Skin of body (tissue), 2 donors: ENCODE measurements around the gene GFPT2. TPM values are rescaled to one million over a fixed set of nuclear protein-coding genes. Genes with fewer than 3 reads are reported as not detected.

ENCODE experiments used
- DNase-seq: peaks from one replicate; lab custom pipeline; 2025; lab: John Stamatoyannopoulos, UW
- total RNA-seq: library from RNA; depleted of rRNA; stranded (reverse); fragments of >200 nt; gene quantifications from one replicate; pipeline ENCODE4 v1.2.3, GENCODE V29; 2014

GFPT2 gene
- total RNA-seq, 1 donor from 2014 or later: 7.5 TPM

DNA sequence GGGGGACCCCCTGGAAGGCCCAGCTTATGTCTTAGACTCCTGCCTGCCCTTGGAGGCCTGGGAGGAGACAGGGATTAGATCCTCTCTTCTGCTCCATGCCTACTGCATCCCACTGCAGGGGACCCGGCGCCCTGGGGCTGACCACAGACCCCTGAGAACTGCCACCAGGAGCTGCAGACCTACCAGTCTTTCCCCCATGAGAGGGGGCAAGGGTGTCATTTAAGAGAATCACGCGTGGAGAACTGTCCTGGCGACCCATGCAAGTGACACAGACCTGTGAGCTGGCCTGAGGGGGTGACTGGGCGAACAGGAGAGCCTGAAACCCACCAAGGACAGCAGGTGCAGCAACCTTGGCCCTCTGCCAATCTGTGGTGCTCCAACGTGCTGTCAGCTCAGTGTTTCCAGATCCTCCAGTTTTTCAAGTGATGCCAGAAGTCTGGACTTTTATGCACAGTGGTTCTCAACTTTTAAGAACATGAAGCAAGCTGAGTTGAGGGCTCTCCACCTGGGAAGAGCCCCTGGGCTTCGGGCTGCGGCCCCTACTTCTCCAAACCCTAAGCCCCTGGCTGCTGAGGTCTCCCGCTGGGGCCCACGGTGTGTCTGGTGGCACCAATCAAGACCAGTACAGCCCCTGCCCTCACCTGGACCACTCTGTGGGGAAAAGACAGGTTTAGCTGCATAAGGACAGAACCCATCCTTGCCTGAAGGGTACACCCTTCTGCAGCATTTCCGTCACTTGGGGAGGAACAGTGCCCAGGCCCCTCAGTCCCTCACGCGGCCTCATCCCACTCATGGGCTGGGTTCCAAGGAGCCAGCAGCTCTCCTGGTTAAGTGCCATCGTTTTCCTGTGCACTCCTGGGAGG is 18.2 kb downstream of the GFPT2 start:
- DNase-seq: no peak

DNA sequence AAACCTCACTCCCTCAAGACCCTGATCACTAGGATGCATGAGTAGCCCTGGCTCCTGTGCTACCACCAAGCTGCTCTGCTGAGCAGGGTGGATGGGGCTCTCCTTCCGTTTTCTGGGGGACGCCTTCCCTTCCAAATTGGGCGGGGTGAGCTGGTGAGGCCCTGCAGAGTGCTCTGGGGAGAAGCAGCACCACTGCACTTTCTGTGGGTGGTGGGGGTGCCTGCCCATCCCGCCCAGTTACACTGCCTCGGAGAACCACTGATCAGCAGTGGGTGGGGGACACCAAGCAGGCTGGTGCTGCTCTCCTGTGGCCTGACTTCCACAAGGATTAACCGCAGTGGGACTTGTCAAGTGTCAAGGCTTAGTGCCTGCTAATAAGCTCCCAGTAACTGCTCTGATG is 19.0 kb downstream of the GFPT2 start:
- DNase-seq: no peak

DNA sequence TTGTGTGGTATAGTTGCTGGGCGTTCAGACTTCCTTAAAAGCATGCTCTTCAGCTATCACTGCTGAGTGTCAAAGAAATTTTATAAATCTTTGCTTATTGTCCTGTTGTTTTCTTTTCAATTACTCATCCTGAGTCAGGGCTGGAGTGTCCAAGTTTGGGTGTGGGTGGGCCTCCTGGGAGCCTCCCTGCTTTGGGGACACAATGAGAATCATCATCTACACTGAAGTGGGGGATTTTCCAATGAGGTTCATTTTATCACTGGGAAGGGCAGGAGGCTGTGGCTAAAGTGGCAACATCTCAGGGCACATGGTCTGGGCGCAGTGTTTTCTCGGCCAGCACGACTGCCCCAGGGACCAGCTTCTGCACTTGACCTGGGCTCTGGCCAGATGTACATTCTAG is 19.5 kb downstream of the GFPT2 start:
- DNase-seq: no peak

DNA sequence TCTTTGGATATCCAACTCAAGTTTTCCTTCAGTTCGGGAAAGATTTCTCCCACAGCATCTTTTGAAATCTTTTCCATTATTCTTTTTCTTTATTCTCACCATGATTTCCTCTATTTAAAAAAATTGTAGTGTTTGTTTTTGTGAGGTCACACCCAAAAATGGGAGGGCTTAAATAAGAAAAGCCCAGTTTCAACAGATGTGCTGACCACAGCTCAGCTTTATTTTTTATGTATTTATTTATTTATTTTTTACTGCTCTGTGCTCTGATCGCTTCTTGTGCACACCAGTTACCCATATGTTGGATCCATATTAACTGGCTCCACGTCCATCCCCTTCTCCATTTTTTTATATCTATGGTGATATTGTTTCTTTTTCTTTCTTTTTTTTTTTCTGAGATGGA is 20.3 kb downstream of the GFPT2 start:
- DNase-seq: no peak

DNA sequence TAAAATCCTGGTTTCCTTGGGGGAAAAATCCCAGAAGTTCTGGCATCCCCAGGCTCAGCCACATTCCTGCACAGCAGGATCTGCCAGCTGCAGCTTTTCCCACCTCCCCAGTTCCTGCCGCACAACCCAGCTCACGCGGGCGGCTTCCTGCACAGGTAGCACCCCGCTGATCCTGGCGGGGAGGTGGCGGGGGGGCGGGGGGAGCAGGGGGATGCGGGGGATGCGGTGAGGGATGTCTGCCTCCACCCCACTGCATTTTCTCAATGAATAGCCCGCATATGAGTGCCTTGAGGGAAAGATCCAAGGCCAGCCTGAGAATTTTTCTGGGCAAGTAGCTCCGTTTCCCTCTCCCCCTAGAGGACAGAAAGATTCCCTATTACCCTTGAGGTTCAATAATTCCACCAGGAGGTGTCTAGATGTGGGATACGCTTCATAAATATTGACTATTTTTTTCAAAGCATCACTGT is 21.1 kb downstream of the GFPT2 start:
- no peak for DNase-seq

DNA sequence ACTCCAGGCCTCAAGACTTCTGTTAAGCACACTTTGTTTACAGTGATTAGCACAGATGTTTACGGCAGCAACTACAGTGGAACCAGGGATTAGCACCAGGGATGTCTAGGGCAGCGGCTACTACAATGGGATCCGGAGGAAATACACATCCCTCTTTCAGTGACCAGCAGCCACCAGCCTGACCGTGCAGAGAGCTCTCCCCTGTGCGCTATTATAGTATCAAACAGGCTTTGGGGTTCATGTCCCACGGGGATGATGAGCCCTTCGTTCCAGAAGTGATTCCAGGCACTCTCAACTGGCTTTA is 21.5 kb downstream of the GFPT2 start:
- no peak for DNase-seq

DNA sequence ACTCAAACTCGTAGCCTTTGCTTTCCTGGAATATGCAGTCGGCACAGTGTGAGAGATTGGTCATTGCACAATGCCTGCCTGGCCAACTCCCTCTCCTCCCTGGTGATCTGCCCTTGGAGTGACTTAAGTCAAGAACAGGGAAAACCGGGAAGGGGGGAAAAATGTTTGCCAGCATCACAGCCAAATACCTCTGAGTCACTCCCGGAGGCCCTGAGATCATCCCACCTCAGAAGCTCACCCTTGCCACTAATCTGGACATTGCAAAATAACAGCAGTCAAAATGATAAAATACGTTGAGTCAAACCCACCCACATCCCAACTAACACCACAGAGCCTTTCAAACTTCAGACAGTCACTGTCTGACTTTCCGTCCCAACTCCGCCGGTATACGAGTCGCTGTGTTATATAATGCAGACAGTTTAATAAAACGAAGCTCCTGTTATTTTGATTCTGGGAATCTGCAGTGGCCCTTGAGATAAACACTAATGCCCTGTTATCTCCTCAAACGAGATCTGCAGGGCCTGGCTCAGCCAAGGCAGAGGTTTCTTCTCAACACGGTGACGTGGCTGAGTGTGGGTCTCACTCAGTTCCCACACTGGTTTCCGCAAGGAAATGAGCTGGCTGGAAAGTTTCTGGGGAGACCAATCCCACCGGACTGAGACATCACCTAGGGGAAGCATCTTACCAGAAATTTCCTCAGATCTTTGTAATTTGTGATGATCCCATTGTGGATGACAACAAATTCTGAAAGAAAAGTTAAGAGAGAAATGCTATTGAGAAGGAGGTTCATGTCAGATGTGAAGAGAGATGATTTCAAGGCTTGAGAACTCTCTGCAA is 22.1 kb downstream of the GFPT2 start:
- no peak for DNase-seq

DNA sequence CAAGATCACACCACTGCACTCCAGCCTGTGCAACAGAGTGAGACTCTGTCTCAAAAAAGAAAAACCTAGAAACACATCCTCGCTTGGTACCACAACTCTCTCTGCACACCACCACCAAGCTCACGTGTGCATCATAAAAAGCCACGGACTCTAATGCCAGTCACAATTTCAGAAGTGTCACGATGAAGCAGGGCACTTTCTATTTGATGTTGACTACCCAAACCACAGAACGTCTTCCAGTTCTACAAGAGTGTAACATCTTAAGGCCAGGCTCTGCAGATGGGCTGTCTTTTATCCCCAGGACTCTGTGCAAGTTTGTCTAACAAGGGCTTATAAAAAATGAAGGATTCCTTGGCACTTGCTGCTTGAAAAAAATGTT is 22.9 kb downstream of the GFPT2 start:
- DNase-seq: no peak

DNA sequence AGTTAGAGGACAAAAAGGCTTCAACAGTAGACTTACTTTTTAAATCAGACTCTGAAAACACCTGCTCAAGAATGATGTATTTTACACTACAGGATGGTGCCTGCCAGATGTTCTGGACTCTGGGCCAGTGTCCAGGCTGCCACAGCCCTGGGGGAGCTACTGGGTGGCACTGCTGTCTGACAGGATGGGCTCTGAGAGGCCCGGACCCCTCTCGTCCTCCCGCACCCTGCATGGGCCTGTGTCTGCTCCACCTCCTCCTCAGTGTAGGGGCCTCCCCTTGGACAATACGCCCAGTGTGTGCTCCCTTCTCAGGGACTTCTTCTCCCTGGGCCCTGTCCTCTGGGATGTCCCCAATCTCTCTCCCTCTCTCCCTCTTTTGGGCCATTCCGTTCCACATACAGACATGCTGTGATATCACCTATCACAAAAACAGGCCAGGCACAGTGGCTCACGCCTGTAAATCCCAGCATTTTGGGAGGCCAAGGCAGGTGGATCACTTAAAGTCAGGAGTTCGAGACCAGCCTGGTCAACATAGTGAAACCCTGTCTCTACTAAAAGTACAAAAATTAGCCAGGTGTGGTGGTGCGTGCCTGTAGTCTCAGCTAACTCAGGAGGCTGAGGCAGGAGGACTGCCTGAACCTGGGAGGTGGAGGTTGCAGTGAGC is 23.4 kb downstream of the GFPT2 start:
- DNase-seq: no peak

DNA sequence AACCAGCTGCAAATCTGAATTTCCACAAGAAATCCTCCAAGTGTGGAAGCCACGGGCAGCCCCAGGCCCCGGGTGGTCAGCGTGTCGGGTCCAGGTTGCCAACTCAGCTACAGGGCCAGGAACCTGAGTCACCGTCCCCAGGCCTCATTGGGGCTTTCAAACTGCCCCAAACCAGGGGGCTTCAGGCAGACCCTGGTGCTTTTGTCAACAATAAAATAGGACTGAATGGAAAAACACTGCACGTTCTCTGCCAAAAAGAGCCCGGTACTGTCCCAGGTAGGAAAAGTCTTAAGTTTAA is 24.0 kb downstream of the GFPT2 start:
- DNase-seq: no peak

DNA sequence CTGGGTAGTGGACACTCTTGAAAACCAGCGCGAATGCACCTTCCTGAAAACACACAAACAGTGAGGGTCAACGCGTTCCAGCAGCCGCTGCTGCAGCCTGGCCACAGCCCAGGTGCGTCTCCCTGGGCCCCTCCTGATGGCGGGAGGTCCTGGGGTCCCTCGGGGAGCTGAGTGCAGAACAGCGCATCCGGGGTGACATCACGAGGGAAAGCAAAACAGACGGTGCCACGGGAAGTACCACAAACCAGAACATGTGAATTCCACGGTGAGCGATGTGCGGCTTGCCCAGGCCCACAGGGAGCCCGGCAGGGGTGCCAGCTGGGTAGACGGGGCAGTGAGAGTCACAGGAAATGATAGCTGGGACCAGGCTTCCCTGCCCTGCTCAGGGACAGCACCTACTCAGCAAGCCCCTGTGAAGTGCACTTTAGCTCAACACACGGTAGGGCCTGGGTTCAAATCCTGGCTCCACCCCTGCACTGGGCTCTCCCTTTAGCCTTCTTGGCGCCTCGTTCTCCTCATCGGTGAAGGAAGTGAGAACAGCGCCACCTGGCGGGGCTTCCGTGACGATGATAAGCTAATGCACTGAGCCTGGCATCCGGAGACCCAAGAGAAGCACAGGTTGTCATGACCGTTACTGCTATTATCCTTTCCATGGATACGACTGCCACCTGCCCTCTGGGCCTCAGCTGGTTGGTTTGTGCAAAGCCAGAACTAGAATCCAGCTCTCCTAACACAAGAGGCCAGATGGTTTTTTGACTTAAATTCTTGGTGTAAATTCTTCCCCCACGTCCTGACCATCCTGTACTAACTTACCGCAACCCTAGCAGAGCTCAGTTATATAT is 24.6 kb downstream of the GFPT2 start:
- peak; percentile 15 for DNase-seq

DNA sequence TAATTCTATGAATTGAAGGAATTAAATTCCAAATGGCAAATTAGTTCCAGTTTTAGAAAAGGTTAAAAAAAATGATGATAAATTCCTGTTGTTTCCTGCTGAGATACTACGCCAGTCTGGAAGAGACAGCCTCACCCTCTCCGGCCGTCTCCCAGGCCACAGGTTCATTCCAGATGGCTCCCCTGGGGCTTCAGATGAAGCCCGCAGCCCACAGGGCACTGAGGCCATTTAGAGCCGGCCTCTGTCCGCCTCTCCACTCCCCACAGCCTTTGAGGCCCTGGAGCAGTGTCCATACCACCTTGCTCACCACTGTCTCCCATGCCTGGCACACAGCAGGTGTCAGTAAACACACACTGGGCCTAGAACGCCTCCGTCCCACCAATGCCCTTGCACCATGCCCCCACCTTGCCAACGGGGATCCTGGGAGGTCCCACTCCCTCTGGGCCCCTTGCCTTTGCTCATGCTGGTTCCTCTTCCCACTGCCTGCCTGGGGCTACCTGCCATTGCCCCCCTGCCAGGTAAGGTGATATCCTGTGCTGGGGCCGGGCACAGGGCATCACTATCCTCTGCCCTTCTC is 26.1 kb downstream of the GFPT2 start:
- DNase-seq: no peak

DNA sequence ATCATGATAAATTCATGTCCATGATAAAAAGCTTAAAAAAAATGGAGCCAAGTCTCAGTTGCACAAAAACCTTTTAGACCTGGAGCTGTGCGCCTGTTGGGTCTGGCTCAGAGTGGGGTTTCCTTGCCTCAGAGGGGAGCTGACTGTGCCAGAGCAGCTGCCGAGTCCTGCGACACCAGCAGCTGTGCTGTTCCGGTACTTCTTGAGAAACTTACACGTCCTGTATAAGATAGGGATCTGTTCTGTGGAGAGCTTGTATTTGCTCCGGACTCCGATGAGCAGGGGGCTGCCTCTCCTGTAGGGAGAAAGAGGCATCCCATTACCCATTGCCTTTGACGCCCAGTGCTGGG is 28.6 kb downstream of the GFPT2 start:
- no peak for DNase-seq

DNA sequence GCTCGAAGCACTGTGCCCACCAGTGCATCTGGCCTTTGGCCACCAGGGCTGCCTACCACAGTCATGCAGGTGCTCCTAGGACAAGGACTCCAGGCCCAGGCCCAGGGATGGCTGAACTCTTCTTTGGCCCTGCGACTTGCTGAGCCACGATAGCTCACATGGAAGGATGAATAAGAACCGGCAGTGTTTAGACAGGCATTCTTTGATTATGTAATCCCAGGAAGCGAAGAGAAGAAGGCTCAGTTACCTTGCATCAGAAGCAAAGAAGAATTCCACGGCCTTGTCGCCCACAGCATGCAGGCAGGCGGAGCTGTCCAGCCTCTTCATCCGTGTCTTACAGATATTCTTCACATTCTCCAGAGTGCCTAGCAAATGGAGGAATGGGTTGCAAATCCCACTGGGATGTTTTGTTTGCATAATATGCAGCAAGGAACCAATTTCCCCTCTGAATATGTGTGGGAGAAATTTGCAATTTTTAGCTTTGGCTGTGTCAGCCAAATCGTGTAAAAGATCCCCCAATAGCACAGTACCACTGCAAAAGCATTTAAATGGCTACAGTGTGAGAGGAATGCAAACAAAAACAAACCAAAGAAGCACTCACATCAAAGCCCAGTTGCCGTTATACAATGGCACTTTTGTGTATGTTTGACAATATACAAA is 29.1 kb downstream of the GFPT2 start:
- no peak for DNase-seq

DNA sequence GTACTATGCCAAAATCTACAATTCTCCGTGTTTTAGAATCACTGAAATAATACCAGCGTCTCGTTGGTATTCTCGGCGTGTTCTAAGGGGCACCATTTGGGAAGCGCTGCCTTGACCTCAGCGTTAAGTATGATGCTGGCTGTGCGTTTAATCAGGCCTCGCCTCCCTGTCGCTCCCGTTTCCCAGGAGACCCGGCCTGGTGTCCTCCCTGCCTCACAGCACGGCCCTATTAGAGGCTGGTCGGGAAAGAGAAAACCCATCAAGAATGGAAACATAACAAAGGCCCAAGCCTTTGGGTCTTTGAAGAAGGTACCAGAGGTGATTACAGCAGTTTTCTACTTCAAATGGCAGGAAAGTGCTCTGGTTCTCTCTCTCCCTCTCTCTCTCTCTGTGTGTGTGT is 30.0 kb downstream of the GFPT2 start:
- DNase-seq: no peak

DNA sequence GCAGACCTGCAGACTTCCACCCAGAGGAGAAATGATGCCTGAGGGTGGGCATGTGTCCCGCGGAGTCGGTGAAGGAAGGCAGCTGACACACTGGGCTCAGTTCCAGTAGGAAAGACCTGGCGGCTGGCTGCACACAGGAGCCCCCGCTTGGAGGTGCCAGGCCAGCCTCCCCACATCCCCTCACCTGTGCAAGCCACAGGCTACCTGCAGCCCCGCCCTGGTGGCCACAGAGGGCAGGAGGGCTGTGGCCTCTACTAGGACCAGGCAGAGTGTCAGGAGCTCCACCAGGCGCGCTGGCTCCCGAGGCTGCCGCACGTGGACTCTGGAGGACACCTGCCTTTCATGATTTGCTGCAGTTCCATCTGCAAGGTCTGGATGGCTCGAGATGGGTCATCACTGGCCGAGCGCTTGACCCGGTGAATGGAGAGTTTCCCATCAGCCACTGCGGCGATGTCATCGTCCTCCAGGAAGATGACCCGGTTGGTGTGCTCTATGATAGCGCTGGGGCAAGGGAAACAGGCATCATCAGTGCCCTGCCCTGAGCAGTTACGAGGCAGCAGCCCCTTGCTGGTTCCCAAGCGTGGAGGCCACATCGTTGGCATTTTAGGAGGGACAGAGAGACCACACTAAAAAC is 34.6 kb downstream of the GFPT2 start:
- DNase-seq: no peak

DNA sequence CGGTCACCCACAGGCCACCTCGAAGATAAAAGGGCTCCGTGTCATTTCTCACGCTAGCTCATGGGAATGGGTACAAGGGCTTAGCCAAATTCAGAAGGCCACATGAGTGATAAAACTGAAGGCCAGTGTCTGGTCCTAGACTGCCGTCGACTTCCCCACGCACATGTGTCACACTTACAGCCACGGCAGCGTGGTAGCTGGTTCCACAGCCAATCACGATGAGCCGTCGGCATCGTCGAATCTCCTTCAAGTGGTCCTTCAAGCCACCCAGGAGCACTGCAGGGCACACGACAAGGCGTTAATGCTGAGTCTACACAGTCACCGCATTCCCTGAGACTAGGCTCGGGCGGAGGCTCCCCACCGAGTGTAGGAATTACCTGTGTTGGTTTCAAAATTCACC is 36.5 kb downstream of the GFPT2 start:
- no peak for DNase-seq

DNA sequence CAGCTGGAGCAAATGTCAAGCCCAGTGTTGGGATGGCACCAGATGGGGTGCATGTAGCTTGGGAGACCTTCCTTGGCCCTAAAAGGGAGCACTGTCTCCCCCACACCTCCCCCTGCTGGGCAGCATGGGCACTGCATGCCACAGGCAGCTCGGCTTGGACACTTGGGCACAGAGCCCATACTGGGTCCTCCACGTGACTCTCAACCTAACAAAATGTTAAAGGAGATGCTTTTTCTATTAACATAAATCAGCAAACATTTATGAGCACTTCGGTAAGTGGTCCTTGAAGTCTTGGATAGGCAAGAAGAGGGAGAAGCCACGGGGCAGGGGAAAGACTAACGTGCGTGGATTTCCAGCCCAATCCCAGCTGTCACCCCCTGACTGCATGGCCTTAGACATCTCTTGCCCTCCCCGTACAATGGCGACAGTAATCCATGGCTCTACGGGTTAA is 37.3 kb downstream of the GFPT2 start:
- DNase-seq: no peak

DNA sequence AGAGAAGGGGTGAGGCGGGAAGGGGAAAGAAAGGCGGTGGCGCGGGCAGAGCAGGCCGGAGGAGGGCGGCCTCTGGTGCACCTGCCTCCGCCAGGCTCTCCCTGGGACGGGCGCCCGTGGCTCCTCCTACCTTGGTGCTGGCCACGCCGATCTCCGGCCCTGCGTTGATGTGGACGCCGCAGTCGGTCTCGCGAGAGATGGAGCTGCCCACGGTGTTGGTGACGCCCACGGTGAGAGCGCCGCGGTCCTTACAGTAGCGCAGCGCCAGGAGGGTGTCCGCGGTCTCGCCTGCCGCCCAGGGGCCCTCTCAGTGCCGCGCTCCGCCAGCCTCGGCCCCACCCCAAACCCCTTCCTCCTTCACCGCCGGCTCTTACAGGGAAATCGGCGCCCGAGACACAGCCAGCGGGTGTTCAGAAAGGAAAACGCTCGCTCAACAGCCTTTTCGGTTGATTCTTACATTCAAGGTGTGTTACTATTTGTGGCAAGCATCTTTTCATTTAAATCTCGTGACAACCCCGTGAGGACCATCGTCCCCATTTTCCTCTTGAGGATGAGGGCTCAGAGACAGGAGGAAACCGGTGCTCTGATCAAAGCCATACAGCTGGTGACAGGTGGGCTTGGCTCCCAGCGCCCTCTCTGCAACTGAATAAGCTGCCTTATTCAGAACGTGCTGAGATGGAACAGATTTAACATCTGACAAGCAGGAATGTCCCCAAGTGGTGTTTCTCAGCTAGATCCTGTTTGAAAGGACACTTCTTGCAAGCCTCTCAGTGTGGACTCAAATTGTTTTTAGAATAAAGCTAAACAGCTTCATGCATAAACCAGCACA is 39.2 kb downstream of the GFPT2 start:
- no peak for DNase-seq
